Keratinocyte (primary cell): ENCODE results near the gene NOS1. TPM values are rescaled to one million over a fixed set of nuclear protein-coding genes. Genes with fewer than 3 reads are reported as not detected.

Experiments used
- DNase-seq: peaks from one replicate; pipeline ENCODE4 v3.0.0-alpha.2; 2011; ENCODE audit warnings: low read depth, missing footprints, low spot score
- FAIRE-seq: peaks from 2 replicates; lab custom pipeline; 2011; peaks lifted over from hg19 to GRCh38; lab: Jason Lieb, UNC
- H2AFZ ChIP-seq: 2 replicates; pipeline ENCODE4 v1.6.0; 2012; ENCODE audit warnings: low read length, control low read depth, inconsistent platforms; ENCODE audit not compliant: control insufficient read depth
- H3K27ac ChIP-seq: 2 replicates; pipeline ENCODE4 v1.5.1; 2011; ENCODE audit warnings: low read length; ENCODE audit not compliant: control insufficient read depth, insufficient read depth
- H3K27me3 ChIP-seq: 3 replicates; pipeline ENCODE4 v1.6.0; 2011; ENCODE audit warnings: low read length; ENCODE audit not compliant: control insufficient read depth, insufficient read depth; ENCODE audit errors: extremely low read depth
- H3K36me3 ChIP-seq, 2 experiments: 2 replicates in 1 of 2; 3 replicates in 1 of 2; pipeline ENCODE4 v1.5.1; 2011; ENCODE audit warnings: low read length in 2 of 2, mild to moderate bottlenecking in 1 of 2; ENCODE audit not compliant: control insufficient read depth in 2 of 2, insufficient read depth in 2 of 2; ENCODE audit errors: extremely low read depth in 1 of 2
- H3K4me1 ChIP-seq: 3 replicates; pipeline ENCODE4 v1.5.1; 2011; ENCODE audit warnings: low read length; ENCODE audit not compliant: control insufficient read depth, insufficient read depth; ENCODE audit errors: extremely low read depth
- H3K4me2 ChIP-seq: 3 replicates; pipeline ENCODE4 v1.6.0; 2011; ENCODE audit warnings: low read depth, low read length; ENCODE audit not compliant: control insufficient read depth, insufficient read depth; ENCODE audit errors: extremely low read depth
- H3K4me3 ChIP-seq, 3 experiments: fragments of 200-600 bp in 1 of 3; sonication (generic) in 1 of 3; 2 replicates in 2 of 3; 3 replicates in 1 of 3; pipeline ENCODE4 v1.5.1; 2011 to 2016; ENCODE audit warnings: low read length in 3 of 3, mild to moderate bottlenecking in 3 of 3, control low read depth in 2 of 3, inconsistent platforms in 1 of 3, low read depth in 1 of 3, mixed read lengths in 1 of 3, mixed run types in 1 of 3, moderate library complexity in 1 of 3; ENCODE audit not compliant: control insufficient read depth in 2 of 3, insufficient read depth in 2 of 3; ENCODE audit errors: extremely low read depth in 1 of 3
- H3K79me2 ChIP-seq: 2 replicates; pipeline ENCODE4 v1.6.0; 2012; ENCODE audit warnings: low read length; ENCODE audit not compliant: control insufficient read depth, insufficient read depth
- H3K9ac ChIP-seq: 3 replicates; pipeline ENCODE4 v1.6.0; 2011; ENCODE audit warnings: low read length; ENCODE audit not compliant: control insufficient read depth, insufficient read depth; ENCODE audit errors: extremely low read depth
- H3K9me1 ChIP-seq: 3 replicates; pipeline ENCODE4 v1.6.0; 2011; ENCODE audit warnings: low read length; ENCODE audit not compliant: control insufficient read depth, insufficient read depth; ENCODE audit errors: extremely low read depth
- H3K9me3 ChIP-seq: 2 replicates; pipeline ENCODE4 v1.5.1; 2012; ENCODE audit warnings: low read depth, low read length; ENCODE audit not compliant: control insufficient read depth
- H4K20me1 ChIP-seq: 3 replicates; pipeline ENCODE4 v1.6.0; 2011; ENCODE audit warnings: low read length; ENCODE audit not compliant: control insufficient read depth, insufficient read depth; ENCODE audit errors: extremely low read depth
- EZH2 ChIP-seq: IDR thresholded peaks from one replicate; pipeline ENCODE4 v1.6.1; 2012; ENCODE audit warnings: inconsistent platforms, mild to moderate bottlenecking, low read length, moderate library complexity
- dilution Hi-C: fragments of 300-500 bp; cut with MboI; formaldehyde crosslinking; loops from one replicate; pipeline ENCODE4 v1.7.0; 2020; ENCODE audit warnings: low sequenced_read_pairs; ENCODE audit not compliant: extremely low pct_ligation_motif_present
- polyA plus RNA-seq, 5 experiments: library from polyadenylated mRNA; depleted of rRNA in 3 of 5; stranded (reverse) in 3 of 5; stranded (forward) in 1 of 5; unstranded in 1 of 5; fragments of >200 nt; gene quantifications; 1 replicate in 1 of 5; 2 replicates in 3 of 5; 3 replicates in 1 of 5; pipeline versions ENCODE4 v1.2.1 to v1.2.3, GENCODE V29; 2011 to 2012; ENCODE audit warnings: missing spikeins in 2 of 5, low read depth in 1 of 5, low replicate concordance in 1 of 5
- TF ChIP-seq, protein P1 (sequence below), 3 experiments: IDR thresholded peaks in 1 of 3; conservative IDR thresholded peaks in 1 of 3; optimal IDR thresholded peaks in 1 of 3; 2 replicates in 2 of 3; 3 replicates in 1 of 3; pipeline versions ENCODE3 to v1.5.1; 2011; ENCODE audit warnings: low read length in 3 of 3, mild to moderate bottlenecking in 3 of 3, moderate library complexity in 2 of 3, control low read depth in 1 of 3, inconsistent platforms in 1 of 3; ENCODE audit not compliant: insufficient read depth in 2 of 3; ENCODE audit errors: extremely low read depth in 1 of 3

The NOS1 gene
- polyA plus RNA-seq, 1 donor (not counting 4 experiments of a cell fraction or from before 2014, with no cell fraction given), result 5.6 TPM

DNA sequence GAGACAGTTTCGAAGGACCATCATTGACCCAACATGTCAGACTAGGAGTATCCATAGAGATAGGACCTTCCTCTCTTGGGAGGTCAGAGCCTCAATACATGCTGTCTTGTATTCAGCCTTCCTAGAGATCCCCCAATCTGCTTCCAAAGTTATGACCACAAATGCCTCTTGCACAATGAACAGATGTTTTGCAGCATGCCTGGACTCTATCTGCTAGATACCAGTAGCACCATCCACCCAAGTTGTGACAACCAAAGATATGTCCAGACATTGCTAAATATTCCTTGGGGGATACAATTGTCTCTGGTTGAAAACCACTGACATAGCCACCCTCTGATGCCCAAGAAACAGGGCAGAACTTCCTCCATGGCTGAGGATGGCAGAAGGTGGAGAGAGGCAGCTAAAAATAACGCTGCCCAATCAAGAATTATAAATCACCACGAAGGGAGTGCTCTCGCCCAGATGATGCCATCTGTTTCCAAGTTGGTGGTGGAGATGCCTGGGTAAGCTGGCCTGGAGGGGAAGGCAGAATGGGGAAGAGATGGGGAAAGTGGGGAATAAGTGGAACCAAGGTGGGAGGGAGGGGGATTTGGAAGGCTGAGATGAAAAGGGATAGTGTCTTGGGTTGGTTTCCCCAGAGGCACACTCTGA, 42.9 kb upstream of the NOS1 start:
- peaks cover 2% of the 10 kb centered on the region for H3K4me1 ChIP-seq
- dilution Hi-C loops, result no loop called here
- H3K27ac ChIP-seq, result no peak overlapping the region
- FAIRE-seq (no peak), DNase-seq (no peak)
- no peaks in the 10 kb centered on the region for H3K9me3 ChIP-seq
- H4K20me1 ChIP-seq, result no peaks in the 10 kb centered on the region
- H3K4me2 ChIP-seq, result no peak overlapping the region
- no peaks in the 10 kb centered on the region for H3K36me3 ChIP-seq
- no peak overlapping the region for H3K4me3 ChIP-seq
- TF ChIP-seq, protein P1, sequence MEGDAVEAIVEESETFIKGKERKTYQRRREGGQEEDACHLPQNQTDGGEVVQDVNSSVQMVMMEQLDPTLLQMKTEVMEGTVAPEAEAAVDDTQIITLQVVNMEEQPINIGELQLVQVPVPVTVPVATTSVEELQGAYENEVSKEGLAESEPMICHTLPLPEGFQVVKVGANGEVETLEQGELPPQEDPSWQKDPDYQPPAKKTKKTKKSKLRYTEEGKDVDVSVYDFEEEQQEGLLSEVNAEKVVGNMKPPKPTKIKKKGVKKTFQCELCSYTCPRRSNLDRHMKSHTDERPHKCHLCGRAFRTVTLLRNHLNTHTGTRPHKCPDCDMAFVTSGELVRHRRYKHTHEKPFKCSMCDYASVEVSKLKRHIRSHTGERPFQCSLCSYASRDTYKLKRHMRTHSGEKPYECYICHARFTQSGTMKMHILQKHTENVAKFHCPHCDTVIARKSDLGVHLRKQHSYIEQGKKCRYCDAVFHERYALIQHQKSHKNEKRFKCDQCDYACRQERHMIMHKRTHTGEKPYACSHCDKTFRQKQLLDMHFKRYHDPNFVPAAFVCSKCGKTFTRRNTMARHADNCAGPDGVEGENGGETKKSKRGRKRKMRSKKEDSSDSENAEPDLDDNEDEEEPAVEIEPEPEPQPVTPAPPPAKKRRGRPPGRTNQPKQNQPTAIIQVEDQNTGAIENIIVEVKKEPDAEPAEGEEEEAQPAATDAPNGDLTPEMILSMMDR (optimal IDR thresholded peaks at IDR 0.05 in 1 of 3, IDR thresholded peaks at IDR 0.05 in 1 of 3, conservative IDR thresholded peaks at IDR 0.05 in 1 of 3; ENCODE audit: extremely low read depth in 1 of 3, insufficient read depth in 2 of 3, low read length in 3 of 3), result no peak
- TF ChIP-seq EZH2, result no peak
- H3K79me2 ChIP-seq, result no peaks in the 10 kb centered on the region
- H3K9ac ChIP-seq, result no peak overlapping the region
- no peak overlapping the region for H2AFZ ChIP-seq
- peaks cover 3% of the 10 kb centered on the region for H3K27me3 ChIP-seq
- no peaks in the 10 kb centered on the region for H3K9me1 ChIP-seq

DNA sequence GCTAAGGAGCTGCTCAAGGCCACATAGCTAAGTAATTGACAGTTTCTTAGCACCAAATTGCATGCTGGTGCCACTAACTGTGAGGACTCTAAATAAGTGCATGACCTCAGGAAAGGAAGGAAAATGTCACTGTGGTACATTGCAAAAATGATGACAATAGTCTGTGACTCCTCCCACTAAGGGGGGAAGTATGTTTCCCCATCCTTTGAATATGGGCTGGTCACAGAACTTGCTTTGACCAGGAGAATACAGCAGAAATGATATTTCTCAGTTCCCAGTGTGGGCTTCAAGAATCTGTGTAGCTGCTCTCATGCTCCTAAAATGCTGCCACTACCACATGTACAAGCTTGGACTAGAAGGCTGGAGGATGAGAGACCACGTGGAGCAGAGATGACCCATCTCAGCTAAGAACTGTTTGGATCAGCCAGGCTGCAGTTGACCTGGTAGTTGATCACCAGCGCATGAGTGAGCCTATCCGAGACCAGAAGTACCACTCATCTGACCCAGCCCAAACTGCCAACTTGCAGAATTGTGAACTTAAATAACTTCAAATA, 42.2 kb upstream of the NOS1 start:
- no peak overlapping the region for H3K9ac ChIP-seq
- H3K27ac ChIP-seq, result no peak overlapping the region
- H2AFZ ChIP-seq, result no peak overlapping the region
- H3K36me3 ChIP-seq, result no peaks in the 10 kb centered on the region
- H3K4me2 ChIP-seq, result no peak overlapping the region
- H4K20me1 ChIP-seq, result no peaks in the 10 kb centered on the region
- TF ChIP-seq, protein P1 (optimal IDR thresholded peaks at IDR 0.05 in 1 of 3, IDR thresholded peaks at IDR 0.05 in 1 of 3, conservative IDR thresholded peaks at IDR 0.05 in 1 of 3; ENCODE audit: extremely low read depth in 1 of 3, insufficient read depth in 2 of 3, low read length in 3 of 3), result no peak
- TF ChIP-seq EZH2, result no peak
- no peaks in the 10 kb centered on the region for H3K79me2 ChIP-seq
- dilution Hi-C loops, result no loop called here
- FAIRE-seq, result no peak
- DNase-seq, result no peak
- H3K27me3 ChIP-seq, result peaks cover 3% of the 10 kb centered on the region
- H3K4me3 ChIP-seq, result no peak overlapping the region
- H3K9me1 ChIP-seq, result no peaks in the 10 kb centered on the region
- no peaks in the 10 kb centered on the region for H3K9me3 ChIP-seq
- H3K4me1 ChIP-seq, result peaks cover 2% of the 10 kb centered on the region
